OCI-LY3 (cell line): ENCODE measurements around the gene DTX1.

Experiments
- CTCF ChIP-seq: fragments of 200-600, 300-600 bp; sonication (generic); IDR thresholded peaks from 2 replicates; pipeline ENCODE4 v1.5.1; 2014; ENCODE audit warnings: antibody characterized with exemption, low read length, low read depth
- EZH2phosphoT487 ChIP-seq: fragments of 200-600 bp; shearing (Covaris generic); IDR thresholded peaks from 2 replicates; pipeline ENCODE4 v1.6.1; 2018; ENCODE audit warnings: antibody characterized with exemption, mixed run types, low read depth

GRCh38 chr12:113086249-113087164 lies 30.0 kb downstream of the DTX1 start:
- TF ChIP-seq CTCF, result no peak
- TF ChIP-seq EZH2phosphoT487, result no peak
